Measurements from ENCODE around the gene VENTX. TPM values are rescaled to one million over a fixed set of nuclear protein-coding genes. Genes with fewer than 3 reads are reported as not detected.

VENTX gene
- total RNA-seq, 1 donor from 2014 or later, result not detected

DNA sequence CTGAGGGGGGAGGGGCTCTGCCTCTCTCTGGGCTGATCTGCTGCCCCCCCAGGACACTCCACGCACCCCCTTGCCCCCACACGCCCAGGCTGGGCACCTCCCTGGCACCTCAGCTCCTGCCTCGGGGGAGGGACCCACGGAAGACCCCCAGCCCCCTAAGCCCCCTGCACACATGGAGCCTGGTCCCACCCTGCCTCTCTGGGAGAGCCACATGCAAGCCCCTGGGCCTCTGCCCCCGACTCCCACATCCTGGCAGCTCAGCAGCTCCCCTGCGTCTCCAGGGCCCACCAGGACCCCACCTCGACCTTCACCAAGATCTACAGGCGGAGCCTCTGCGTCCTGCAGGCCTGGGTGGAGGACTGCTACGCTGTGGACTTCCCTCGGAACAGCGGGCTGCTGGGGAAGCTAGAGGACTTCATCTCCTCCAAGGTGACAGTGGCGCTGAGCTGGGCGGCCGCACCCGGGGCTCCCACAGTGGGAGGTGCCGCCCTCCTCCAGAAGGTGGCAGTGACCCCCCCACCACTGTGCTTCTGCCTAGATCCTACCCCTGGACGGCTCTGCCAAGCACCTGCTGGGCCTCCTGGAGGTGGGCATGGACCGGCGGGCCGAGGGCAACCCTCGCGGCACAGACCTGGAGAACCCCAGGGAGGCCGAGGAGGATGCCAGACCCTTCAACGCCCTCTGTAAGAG, 26.4 kb upstream of the VENTX start:
- Histone ChIP-seq H3K9me3 (ENCODE audit: low read depth) (no peaks in the 10 kb centered on the region), H3K4me3 (no peak overlapping the region), H3K27ac (no peak overlapping the region), H3K36me3 (no peaks in the 10 kb centered on the region), H3K27me3 (no peaks in the 10 kb centered on the region), H3K4me2 (no peak overlapping the region), H3F3A (ENCODE audit: low read depth) (no peaks in the 10 kb centered on the region), H3K9ac (no peak overlapping the region), H3K4me1 (no peaks in the 10 kb centered on the region), H3K79me2 (ENCODE audit: low read depth) (no peaks in the 10 kb centered on the region), H4K20me1 (ENCODE audit: low read depth) (no peaks in the 10 kb centered on the region), H2AFZ (replicated peaks) (no peak overlapping the region)
- H3K27me3 Mint-ChIP-seq (ENCODE audit: insufficient read depth, low read depth), result peaks cover 2% of the 10 kb centered on the region
- H3K4me1 Mint-ChIP-seq, result peaks cover 3% of the 10 kb centered on the region
- no peaks in the 10 kb centered on the region for H3K36me3 Mint-ChIP-seq
- H3K4me3 Mint-ChIP-seq, result no peak overlapping the region
- no peak overlapping the region for H3K27ac Mint-ChIP-seq
- TF ChIP-seq EZH2phosphoT487 (IDR thresholded peaks at IDR 0.05), result no peak
- TF ChIP-seq, protein P1, sequence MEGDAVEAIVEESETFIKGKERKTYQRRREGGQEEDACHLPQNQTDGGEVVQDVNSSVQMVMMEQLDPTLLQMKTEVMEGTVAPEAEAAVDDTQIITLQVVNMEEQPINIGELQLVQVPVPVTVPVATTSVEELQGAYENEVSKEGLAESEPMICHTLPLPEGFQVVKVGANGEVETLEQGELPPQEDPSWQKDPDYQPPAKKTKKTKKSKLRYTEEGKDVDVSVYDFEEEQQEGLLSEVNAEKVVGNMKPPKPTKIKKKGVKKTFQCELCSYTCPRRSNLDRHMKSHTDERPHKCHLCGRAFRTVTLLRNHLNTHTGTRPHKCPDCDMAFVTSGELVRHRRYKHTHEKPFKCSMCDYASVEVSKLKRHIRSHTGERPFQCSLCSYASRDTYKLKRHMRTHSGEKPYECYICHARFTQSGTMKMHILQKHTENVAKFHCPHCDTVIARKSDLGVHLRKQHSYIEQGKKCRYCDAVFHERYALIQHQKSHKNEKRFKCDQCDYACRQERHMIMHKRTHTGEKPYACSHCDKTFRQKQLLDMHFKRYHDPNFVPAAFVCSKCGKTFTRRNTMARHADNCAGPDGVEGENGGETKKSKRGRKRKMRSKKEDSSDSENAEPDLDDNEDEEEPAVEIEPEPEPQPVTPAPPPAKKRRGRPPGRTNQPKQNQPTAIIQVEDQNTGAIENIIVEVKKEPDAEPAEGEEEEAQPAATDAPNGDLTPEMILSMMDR (IDR thresholded peaks at IDR 0.05), result no peak
- no peak for TF ChIP-seq EZH2 (IDR thresholded peaks at IDR 0.05)
- no peaks in the 10 kb centered on the region for H3K9me3 Mint-ChIP-seq
- no peak for DNase-seq (ENCODE audit: low spot score)

DNA sequence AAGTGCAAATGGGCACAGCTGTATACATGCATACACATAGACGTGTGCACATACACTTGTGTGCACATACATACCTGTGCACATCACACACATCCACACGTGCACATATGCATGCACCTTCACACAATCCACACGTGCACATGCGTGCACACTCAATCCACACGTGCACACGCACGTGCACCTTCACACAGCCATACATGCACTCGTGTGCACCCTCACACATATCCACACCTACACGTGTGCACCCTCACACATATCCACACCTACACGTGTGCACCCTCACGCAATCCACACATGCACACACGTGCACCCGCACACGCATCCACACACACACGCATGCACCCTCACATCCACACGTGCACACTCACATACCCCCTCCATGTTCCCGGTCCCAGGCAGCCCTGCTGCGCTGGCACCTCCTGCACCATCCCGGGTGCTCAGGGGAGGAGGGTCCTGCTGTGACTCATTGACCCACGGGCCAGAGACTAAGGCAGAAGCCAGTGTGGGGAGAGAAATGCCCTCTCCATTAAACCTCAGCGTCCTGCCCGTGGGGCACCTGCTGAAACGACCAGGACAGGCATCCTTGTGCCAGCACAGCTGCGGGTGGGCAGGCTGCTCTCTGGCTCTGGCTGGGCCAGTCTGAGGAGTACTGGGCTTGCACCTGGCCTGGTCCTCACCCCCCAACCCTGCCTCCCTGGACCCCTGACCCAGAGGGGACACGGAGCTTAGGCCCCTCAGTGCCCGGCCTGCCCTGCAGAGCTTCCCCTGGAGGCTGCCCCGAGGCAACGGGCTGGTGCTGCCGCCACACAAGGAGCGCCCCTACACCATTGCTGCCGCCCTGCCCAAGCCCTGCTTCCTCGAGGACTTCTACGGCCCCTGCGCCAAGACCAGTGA, 25.4 kb upstream of the VENTX start:
- peak overlapping the region; percentile 21 for H3K4me3 Mint-ChIP-seq
- peaks cover 3% of the 10 kb centered on the region for H3K4me1 Mint-ChIP-seq
- H3K36me3 Mint-ChIP-seq, result no peaks in the 10 kb centered on the region
- Histone ChIP-seq H3K4me1 (no peaks in the 10 kb centered on the region), H3K27me3 (no peaks in the 10 kb centered on the region), H3K4me3 (no peak overlapping the region), H3K9ac (no peak overlapping the region), H3K9me3 (ENCODE audit: low read depth) (no peaks in the 10 kb centered on the region), H4K20me1 (ENCODE audit: low read depth) (no peaks in the 10 kb centered on the region), H3K36me3 (no peaks in the 10 kb centered on the region), H3K79me2 (ENCODE audit: low read depth) (no peaks in the 10 kb centered on the region), H3K27ac (no peak overlapping the region), H2AFZ (replicated peaks) (no peak overlapping the region), H3F3A (ENCODE audit: low read depth) (no peaks in the 10 kb centered on the region), H3K4me2 (no peak overlapping the region)
- H3K27ac Mint-ChIP-seq, result no peak overlapping the region
- H3K27me3 Mint-ChIP-seq (ENCODE audit: insufficient read depth, low read depth), result peaks cover 5% of the 10 kb centered on the region
- peaks cover 3% of the 10 kb centered on the region for H3K9me3 Mint-ChIP-seq
- DNase-seq (ENCODE audit: low spot score), result no peak
- TF ChIP-seq, protein P1 (IDR thresholded peaks at IDR 0.05), result no peak
- TF ChIP-seq EZH2 (IDR thresholded peaks at IDR 0.05) (no peak), EZH2phosphoT487 (IDR thresholded peaks at IDR 0.05) (no peak)

DNA sequence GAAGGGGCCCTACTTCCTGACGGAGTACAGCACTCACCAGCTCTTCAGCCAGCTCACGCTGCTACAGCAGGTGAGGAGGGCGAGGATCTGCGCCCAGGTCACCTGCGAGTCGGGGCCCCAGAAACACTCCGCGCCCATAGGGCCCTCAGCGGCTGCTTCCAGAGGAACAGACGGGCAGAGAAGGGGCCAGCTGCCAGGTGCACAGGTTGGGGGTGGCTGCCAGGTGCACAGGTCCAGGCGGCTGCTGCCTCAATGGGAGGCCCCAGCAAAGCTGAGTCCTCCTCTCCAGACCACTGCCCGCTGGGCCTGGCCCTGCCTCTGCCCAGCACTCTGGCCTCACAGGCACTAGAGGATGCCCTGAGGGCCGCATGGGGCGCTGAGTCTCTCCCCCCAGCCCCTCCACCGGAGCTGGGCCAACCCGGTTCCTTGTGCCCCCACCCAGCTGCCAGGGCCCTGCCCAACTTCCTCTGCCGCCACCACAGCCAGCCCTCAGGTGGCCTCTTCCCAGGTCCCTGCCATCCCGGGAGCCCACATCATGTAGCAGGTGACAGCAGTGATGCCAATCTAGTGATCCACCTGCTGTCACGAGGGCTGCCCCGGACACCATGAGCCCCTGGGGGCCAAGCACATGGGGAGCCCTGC, 24.7 kb upstream of the VENTX start:
- H3K27me3 Mint-ChIP-seq (ENCODE audit: insufficient read depth, low read depth), result peaks cover 5% of the 10 kb centered on the region
- no peak overlapping the region for H3K27ac Mint-ChIP-seq
- Histone ChIP-seq H3K4me1 (no peaks in the 10 kb centered on the region), H3K9ac (no peak overlapping the region), H3K36me3 (no peaks in the 10 kb centered on the region), H2AFZ (replicated peaks) (no peak overlapping the region), H3K79me2 (ENCODE audit: low read depth) (no peaks in the 10 kb centered on the region), H3K9me3 (ENCODE audit: low read depth) (no peaks in the 10 kb centered on the region), H3F3A (ENCODE audit: low read depth) (no peaks in the 10 kb centered on the region), H3K4me2 (no peak overlapping the region), H3K27me3 (no peaks in the 10 kb centered on the region), H3K4me3 (no peak overlapping the region), H3K27ac (no peak overlapping the region), H4K20me1 (ENCODE audit: low read depth) (no peaks in the 10 kb centered on the region)
- no peak for DNase-seq (ENCODE audit: low spot score)
- peaks cover 3% of the 10 kb centered on the region for H3K9me3 Mint-ChIP-seq
- H3K36me3 Mint-ChIP-seq, result no peaks in the 10 kb centered on the region
- peaks cover 3% of the 10 kb centered on the region for H3K4me1 Mint-ChIP-seq
- no peak overlapping the region for H3K4me3 Mint-ChIP-seq
- TF ChIP-seq EZH2phosphoT487 (IDR thresholded peaks at IDR 0.05), result no peak

All from neural progenitor cell (in vitro differentiated cells).